ENCODE results near the gene OBSCN.

OBSCN gene

GRCh38 chr1:228307218-228308023 lies 99.6 kb downstream of the OBSCN start:
- no peak for DNase-seq (ENCODE audit: low read depth, low spot score)

DNA sequence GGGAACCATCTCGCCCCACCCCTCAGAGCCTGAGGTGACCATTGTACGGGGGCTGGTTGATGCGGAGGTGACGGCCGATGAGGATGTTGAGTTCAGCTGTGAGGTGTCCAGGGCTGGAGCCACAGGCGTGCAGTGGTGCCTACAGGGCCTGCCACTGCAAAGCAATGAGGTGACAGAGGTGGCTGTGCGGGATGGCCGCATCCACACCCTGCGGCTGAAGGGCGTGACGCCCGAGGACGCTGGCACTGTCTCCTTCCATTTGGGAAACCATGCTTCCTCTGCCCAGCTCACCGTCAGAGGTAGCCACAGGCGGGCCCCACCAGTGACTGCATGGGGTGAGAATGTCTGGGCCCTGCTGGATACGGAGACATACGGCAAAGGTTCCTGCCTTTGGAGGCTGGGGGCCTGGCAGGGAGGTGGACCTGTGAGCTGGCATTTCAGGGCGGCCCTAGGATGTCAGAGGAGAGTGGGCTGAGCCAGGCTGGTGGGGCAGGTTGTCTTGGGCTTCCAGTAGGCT lies 100.3 kb downstream of the OBSCN start:
- DNase-seq (ENCODE audit: low read depth, low spot score), result no peak

GRCh38 chr1:228308628-228309325 lies 100.9 kb downstream of the OBSCN start:
- no peak for DNase-seq (ENCODE audit: low read depth, low spot score)

- DNase-seq (ENCODE audit: low read depth, low spot score), result no peak
Measured at GRCh38 chr1:228309326-228310067, 101.7 kb downstream of the OBSCN start.

GRCh38 chr1:228310162-228310792 lies 102.4 kb downstream of the OBSCN start:
- no peak for DNase-seq (ENCODE audit: low read depth, low spot score)

- DNase-seq (ENCODE audit: low read depth, low spot score), result no peak
Measured at GRCh38 chr1:228311091-228311490, 103.2 kb downstream of the OBSCN start.

DNA sequence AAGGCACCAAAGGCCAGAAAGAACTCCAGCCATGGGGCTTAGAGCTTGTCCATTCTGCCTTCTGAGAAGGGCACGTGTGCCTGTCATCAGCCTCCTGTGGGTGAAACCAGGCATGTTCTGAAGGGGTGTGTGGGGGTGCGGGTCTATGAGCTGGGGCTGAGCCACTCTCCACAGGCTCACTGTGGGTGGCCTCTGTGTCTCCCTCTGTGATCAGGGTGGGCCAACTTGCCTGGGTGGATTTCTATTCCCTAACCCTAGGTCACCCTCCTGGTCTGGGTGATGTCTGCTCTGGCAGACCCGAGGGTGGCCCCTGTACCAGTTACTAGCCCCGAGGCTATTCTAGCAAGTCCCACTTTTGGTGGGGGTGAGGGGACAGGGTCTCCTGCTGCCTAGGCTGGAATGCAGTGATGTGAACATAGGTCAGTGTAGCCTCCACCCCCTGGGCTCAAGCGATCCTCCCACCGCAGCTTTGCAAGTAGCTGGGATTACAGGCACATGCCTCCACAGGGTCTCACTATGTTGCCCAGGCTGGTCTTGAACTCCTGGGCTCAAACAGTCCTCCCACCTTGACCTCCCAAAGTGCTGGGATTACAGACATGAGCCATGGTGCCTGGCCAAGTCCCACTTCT lies 104.4 kb downstream of the OBSCN start:
- no peak for DNase-seq (ENCODE audit: low read depth, low spot score)

- DNase-seq (ENCODE audit: low read depth, low spot score), result no peak
Measured at GRCh38 chr1:228313536-228314277, 105.9 kb downstream of the OBSCN start.

DNA sequence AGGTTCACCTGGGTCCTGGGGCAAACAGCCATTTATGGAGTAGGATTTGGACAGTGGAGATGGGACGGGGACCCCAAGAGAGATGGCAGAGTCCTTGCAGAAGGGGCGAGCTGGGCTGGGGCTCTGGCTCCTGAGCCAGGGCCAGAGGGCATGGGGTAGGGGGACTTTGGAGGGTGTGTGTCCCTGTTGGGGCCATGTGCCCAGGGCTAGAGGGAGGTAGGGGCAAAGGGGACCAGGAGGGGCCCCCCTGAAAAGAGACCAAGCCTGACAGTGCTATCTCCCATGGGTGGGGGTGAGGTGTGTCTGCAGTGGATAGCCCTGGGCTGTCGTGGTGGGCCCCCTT lies 106.4 kb downstream of the OBSCN start:
- no peak for DNase-seq (ENCODE audit: low read depth, low spot score)

DNA sequence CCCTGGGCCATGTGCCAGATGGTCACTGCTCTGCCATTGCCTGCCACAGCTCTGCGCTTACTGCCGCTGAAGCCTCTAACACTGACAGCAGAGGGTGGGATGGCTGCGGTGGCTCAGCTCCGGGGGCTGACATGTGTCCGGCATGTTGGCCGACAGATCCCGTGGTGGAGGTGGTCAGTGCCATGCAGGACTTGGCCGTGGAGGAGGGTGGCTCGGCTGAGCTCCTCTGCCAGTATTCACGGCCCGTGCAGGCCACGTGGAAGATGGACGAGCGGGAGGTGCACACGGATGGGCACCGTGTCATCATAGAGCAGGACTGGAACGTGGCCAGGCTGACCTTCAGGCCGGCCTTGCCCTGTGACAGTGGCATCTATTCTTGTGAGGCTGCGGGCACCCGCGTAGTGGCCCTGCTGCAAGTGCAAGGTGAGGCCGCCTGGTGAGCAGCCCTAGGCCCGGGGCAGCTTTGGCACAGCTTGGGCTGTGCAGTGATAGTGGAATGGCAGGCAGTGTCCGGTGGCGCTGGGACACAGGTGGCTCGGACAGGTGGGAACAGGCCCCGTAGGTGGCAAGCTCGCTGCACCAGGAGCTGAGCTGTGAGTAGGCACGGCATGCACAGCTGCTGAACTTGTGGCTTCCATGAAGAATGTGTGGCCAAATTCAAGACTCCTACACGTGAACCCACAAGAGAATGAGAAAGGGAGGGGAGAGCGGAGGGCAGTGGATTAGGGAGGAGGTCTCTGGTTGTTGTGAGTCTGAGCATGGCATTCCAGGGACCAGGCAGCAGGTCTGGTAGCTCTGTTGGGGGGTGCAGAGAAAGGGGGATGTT lies 107.0 kb downstream of the OBSCN start:
- no peak for DNase-seq (ENCODE audit: low read depth, low spot score)

DNA sequence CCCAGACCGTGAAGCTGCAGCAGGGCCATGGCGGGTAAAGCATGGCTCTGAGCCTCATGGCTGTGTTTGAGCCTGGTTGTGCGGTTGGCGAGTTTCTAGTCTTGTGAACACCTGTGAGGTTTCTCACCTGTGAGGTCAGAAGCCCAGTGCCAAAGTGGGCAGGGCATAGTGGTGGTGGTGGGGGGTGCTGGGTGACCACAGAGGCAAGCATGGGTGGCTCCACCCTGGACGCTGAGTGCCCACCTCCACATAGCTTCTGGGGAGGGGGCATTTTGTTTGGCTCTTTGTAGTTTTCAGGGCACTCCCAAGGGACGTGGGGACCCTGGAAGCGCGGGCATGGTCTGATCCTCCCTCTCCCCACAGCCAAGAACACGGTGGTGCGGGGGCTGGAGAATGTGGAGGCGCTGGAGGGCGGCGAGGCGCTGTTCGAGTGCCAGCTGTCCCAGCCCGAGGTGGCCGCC lies 107.7 kb downstream of the OBSCN start:
- no peak for DNase-seq (ENCODE audit: low read depth, low spot score)

DNA sequence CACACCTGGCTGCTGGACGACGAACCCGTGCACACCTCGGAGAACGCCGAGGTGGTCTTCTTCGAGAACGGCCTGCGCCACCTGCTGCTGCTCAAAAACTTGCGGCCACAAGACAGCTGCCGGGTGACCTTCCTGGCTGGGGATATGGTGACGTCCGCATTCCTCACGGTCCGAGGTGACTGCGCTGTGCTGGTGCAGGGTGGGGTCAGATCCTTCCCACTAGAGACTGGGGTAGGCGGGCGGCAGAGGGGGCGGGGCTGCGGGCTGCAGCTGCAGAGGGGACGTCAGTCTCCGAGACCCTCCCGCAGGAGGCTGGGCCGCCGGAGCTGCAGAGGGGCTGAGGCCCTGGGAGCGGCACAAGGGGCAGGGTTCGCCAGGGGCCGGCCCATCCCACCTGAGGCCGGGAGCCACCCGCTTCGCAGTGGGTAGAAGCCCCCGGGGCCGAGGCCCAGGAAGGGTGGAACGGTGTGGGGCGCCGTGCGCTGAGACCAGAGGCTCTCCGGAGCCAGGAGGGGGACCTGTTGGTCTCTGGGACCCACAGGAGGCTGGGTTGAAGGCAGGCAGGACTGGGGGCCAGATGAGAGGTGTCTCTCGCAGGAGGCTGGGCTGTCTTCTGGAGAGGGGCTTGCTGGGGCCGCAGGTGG lies 108.2 kb downstream of the OBSCN start:
- DNase-seq (ENCODE audit: low read depth, low spot score), result no peak

DNA sequence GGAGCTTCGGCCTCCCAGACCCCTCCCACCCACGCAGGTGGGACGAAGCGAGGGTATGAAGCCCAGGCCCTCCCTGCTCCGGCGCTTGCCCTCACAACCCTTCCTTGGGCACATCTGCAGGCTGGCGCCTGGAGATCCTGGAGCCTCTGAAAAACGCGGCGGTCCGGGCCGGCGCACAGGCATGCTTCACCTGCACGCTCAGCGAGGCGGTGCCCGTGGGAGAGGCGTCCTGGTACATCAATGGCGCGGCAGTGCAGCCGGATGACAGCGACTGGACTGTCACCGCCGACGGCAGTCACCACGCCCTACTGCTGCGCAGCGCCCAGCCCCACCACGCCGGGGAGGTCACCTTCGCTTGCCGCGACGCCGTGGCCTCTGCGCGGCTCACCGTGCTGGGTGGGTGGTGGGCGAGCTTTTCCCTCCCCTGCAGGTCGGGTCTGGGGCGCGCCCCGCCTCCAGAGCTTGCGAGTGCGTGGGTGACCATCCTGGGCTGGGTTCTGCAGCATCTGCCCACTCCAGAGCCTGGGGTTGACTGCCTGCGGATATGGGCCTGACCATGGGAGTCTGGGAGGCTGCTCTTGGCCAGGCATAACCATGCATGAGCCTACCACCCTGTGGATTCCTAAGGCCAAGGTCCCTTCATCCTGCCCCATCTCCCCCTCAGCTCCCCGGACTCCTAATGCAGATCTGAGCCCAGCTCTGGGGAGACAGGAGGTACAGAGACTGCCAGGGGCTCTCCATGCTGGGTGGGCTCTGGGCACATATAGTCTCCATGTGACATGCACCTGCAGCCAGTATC lies 108.9 kb downstream of the OBSCN start:
- no peak for DNase-seq (ENCODE audit: low read depth, low spot score)

DNA sequence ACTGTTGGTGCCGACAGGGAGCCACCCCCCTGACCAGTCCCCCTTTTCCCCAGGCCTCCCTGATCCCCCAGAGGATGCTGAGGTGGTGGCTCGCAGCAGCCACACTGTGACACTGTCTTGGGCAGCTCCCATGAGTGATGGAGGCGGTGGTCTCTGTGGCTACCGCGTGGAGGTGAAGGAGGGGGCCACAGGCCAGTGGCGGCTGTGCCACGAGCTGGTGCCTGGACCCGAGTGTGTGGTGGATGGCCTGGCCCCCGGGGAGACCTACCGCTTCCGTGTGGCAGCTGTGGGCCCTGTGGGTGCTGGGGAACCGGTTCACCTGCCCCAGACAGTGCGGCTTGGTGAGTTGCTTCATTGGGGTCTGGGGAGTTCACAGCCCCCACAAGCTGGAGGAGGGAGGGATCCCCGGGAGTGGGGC lies 109.6 kb downstream of the OBSCN start:
- DNase-seq (ENCODE audit: low read depth, low spot score), result no peak

DNA sequence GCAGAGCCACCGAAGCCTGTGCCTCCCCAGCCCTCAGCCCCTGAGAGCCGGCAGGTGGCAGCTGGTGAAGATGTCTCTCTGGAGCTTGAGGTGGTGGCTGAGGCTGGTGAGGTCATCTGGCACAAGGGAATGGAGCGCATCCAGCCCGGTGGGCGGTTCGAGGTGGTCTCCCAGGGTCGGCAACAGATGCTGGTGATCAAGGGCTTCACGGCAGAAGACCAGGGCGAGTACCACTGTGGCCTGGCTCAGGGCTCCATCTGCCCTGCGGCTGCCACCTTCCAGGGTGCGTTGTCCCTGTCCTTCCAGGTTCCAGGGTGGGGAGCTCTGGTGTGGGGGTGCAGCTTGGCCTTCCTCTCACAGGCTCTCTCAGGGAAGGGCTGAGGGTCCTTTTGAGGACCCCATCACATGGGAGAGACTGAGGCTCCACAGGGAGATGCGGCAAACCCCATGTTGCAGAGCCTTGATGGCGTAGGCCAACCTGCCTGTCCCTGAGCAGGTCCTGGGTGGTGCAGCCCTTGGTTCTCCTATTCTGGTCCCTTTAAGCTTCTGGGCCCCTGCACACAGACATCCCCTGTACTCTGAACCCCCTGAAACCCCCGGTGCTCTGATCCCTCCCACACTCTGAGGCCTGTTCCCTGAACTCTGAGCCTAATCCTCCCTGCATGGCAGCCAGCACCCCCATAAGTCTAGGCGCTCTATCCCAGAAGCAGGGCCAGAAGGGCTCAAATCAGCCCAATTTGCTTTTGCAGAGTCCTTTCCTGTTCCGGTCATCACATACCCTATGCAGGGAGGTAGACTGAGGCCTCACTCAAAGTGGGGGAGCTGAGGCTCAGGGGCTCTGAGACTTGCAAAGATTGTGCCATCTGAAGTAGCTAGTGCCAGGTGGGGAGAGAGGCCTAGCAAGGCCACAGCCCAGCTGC lies 110.3 kb downstream of the OBSCN start:
- DNase-seq (ENCODE audit: low read depth, low spot score), result no peak

DNA sequence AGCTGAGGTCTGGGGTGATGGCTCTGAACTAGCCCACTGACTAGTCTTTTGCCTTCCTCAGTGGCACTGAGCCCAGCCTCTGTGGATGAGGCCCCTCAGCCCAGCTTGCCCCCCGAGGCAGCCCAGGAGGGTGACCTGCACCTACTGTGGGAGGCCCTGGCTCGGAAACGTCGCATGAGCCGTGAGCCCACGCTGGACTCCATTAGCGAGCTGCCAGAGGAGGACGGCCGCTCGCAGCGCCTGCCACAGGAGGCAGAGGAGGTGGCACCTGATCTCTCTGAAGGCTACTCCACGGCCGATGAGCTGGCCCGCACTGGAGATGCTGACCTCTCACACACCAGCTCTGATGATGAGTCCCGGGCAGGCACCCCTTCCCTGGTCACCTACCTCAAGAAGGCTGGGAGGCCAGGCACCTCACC lies 111.0 kb downstream of the OBSCN start:
- DNase-seq (ENCODE audit: low read depth, low spot score), result no peak
